GM12878 (cell line): Measurements from ENCODE around the gene TXNIP. TPM values are rescaled to one million over a fixed set of nuclear protein-coding genes. Genes with fewer than 3 reads are reported as not detected.

ENCODE experiments used
- ATAC-seq: fragments of 200-7000 bp; cut with Tn5 transposase; 3 replicates; pipeline ENCODE4 v1.9.1; 2020; ENCODE audit warnings: mild to moderate bottlenecking, moderate library complexity
- BruUV-seq: library from RNA; stranded (reverse); fragments of 400-500 nt; replicated peaks from 2 replicates; lab custom pipeline; 2021; lab: Mats Ljungman, UMichigan
- CTCF ChIA-PET: fragments of 300-600 bp; sonication (Branson Sonifier 250); formaldehyde crosslinking; extraction: SDS; loops from one replicate; lab custom pipeline; 2021; ENCODE audit warnings: inconsistent platforms; lab: Yijun Ruan, JAX
- POLR2A ChIA-PET: fragments of 350-600 bp; formaldehyde crosslinking; extraction: SDS; loops from one replicate; lab custom pipeline; 2021; ENCODE audit warnings: inconsistent platforms; lab: Charles Lee
- RAD21 ChIA-PET: fragments of 300-600 bp; sonication (Branson Sonifier 250); formaldehyde crosslinking; loops from one replicate; lab custom pipeline; 2023; ENCODE audit warnings: antibody characterized with exemption; ENCODE audit not compliant: unreplicated experiment; lab: Charles Lee
- SMC1A ChIA-PET: fragments of 300-600 bp; sonication (Branson Sonifier 250); formaldehyde crosslinking; loops from one replicate; lab custom pipeline; 2023; ENCODE audit not compliant: unreplicated experiment, uncharacterized antibody; lab: Charles Lee
- DNase-seq: peaks from one replicate; pipeline ENCODE4 v3.0.0-alpha.2; 2011; ENCODE audit warnings: low read depth, low spot score
- FAIRE-seq: peaks from 3 replicates; lab custom pipeline; 2011; peaks lifted over from hg19 to GRCh38; lab: Jason Lieb, UNC
- H2AFZ ChIP-seq: 2 replicates; pipeline ENCODE4 v1.6.0; 2011; ENCODE audit warnings: low read depth, low read length, control low read depth; ENCODE audit not compliant: control insufficient read depth
- H3K27ac ChIP-seq: 2 replicates; pipeline ENCODE4 v1.5.1; 2011; ENCODE audit warnings: control low read depth; ENCODE audit not compliant: control insufficient read depth, insufficient read depth
- H3K27me3 ChIP-seq, 2 experiments: replicated peaks in 1 of 2; 2 replicates each; pipeline versions ENCODE4 v1.6.0 to v1.6.1; 2011; ENCODE audit warnings: low read length in 1 of 2; ENCODE audit not compliant: control insufficient read depth in 2 of 2, insufficient read depth in 2 of 2
- H3K36me3 ChIP-seq, 2 experiments: 2 replicates each; pipeline ENCODE4 v1.5.1; 2011; ENCODE audit warnings: low read length in 1 of 2; ENCODE audit not compliant: control insufficient read depth in 2 of 2, insufficient read depth in 2 of 2
- H3K4me1 ChIP-seq: 2 replicates; pipeline ENCODE4 v1.6.1; 2011; ENCODE audit warnings: mild to moderate bottlenecking, low read length, moderate library complexity, mixed read lengths; ENCODE audit not compliant: control insufficient read depth, insufficient read depth
- H3K4me2 ChIP-seq: 2 replicates; pipeline ENCODE4 v1.6.0; 2011; ENCODE audit warnings: control low read depth; ENCODE audit not compliant: control insufficient read depth, insufficient read depth
- H3K4me3 ChIP-seq: fragments of 200-600 bp; sonication (generic); 2 replicates; pipeline ENCODE4 v1.5.1; 2016
- H3K79me2 ChIP-seq: 2 replicates; pipeline ENCODE4 v1.6.0; 2011; ENCODE audit warnings: low read length; ENCODE audit not compliant: control insufficient read depth, insufficient read depth
- H3K9ac ChIP-seq: 2 replicates; pipeline ENCODE4 v1.8.0; 2011; ENCODE audit warnings: low read length, control low read depth, mixed read lengths; ENCODE audit not compliant: control insufficient read depth, insufficient read depth
- H3K9me3 ChIP-seq: replicated peaks from 3 replicates; pipeline ENCODE4 v1.5.1; 2011; ENCODE audit warnings: mild to moderate bottlenecking, low read length; ENCODE audit not compliant: control insufficient read depth, insufficient read depth
- H4K20me1 ChIP-seq: 2 replicates; pipeline ENCODE4 v1.6.0; 2011; ENCODE audit not compliant: control insufficient read depth, insufficient read depth
- E4F1 ChIP-seq: fragments of 450-650 bp; IDR thresholded peaks from 2 replicates; pipeline ENCODE4 v1.6.1; 2018; ENCODE audit warnings: borderline replicate concordance, mild to moderate bottlenecking; ENCODE audit not compliant: partially characterized antibody
- SUZ12 ChIP-seq: fragments of 200-600 bp; sonication (generic); IDR thresholded peaks from one replicate; pipeline ENCODE4 v1.6.1; 2018; ENCODE audit warnings: antibody characterized with exemption, mild to moderate bottlenecking; ENCODE audit not compliant: unreplicated experiment
- WGBS: methylation state at CpG from one replicate; pipeline ENCODE4 v1.1.6; 2016; ENCODE audit warnings: low lambda C conversion rate; ENCODE audit not compliant: insufficient replicate concordance, insufficient coverage; ENCODE audit errors: missing lambda C conversion rate; 5-methylcytosine and 5-hydroxymethylcytosine counted together
- in situ Hi-C: fragments of 300-500 bp; cut with MboI; formaldehyde crosslinking; loops from 9 replicates; pipeline ENCODE4 v1.14.3; 2018; ENCODE audit warnings: mixed read lengths
- intact Hi-C: fragments of 100-400 bp; cut with micrococcal nuclease; formaldehyde crosslinking; loops from one replicate; pipeline ENCODE4 v1.14.2; 2022; ENCODE audit not compliant: unreplicated experiment
- polyA plus RNA-seq, 11 experiments: library from polyadenylated mRNA; depleted of rRNA in 4 of 11; unstranded in 6 of 11; stranded (reverse) in 5 of 11; fragments of >200 nt; fragmentation: Nextera tagmentation in 4 of 11; fragmentation: Illumina TruSeq in 1 of 11; extraction: Ambion mirVana in 4 of 11; extraction: Trizol in 1 of 11; gene quantifications; 1 replicate in 1 of 11; 2 replicates in 10 of 11; pipeline versions ENCODE4 v1.2.1 to v1.2.3, GENCODE V29; 2011 to 2016; ENCODE audit warnings: inconsistent platforms in 2 of 11, missing spikeins in 2 of 11, low read depth in 1 of 11
- total RNA-seq, 4 experiments: library from RNA; depleted of rRNA in 3 of 4; stranded (reverse); fragments of >200 nt in 3 of 4; fragmentation: Illumina TruSeq in 1 of 4; extraction: Trizol in 1 of 4; gene quantifications; 2 replicates each; pipeline versions ENCODE4 v1.2.1 to v1.2.3, GENCODE V29; 2013 to 2021

Gene TXNIP
- total and polyA plus RNA-seq, 10 of the 15 experiments (the other 5 are each of a cell fraction or from before 2014, with no cell fraction given), result 48.7 to 133 (median 107) TPM

- peak; percentile 7 for FAIRE-seq
- ATAC-seq, result no peak
- H3K9me3 ChIP-seq, result no peaks in the 10 kb centered on the region
- H3K27ac ChIP-seq, result no peak overlapping the region
- H3K9ac ChIP-seq, result no peak overlapping the region
- ChIA-PET SMC1A (interaction anchor here (1.7 to 3.1 kb wide), 2 partner anchors 10 to 41 kb away, joined by 6 to 20 read pairs; no protein-coding TSS in a partner anchor), CTCF (interaction anchor here (2.0 to 18.6 kb wide), 2 partner anchors 12 to 41 kb away, joined by 5 to 361 read pairs; no protein-coding TSS in a partner anchor), RAD21 (no interaction called here), POLR2A (no interaction called here)
- WGBS, result 50% methylated on average over 33 of the region's 43 CpGs
- no peak overlapping the region for H3K4me3 ChIP-seq
- H4K20me1 ChIP-seq, result no peaks in the 10 kb centered on the region
- in situ Hi-C loops, result no loop called here
- no peaks in the 10 kb centered on the region for H3K79me2 ChIP-seq
- no peak for DNase-seq
- H3K36me3 ChIP-seq, result no peaks in the 10 kb centered on the region
- H3K4me1 ChIP-seq, result no peaks in the 10 kb centered on the region
- no peak for TF ChIP-seq E4F1
- TF ChIP-seq SUZ12, result peak; percentile 58
- H3K4me2 ChIP-seq, result no peak overlapping the region
- H2AFZ ChIP-seq, result no peak overlapping the region
- H3K27me3 ChIP-seq, result peaks cover 4 to 8% of the 10 kb centered on the region in 2 experiments; a peak in 3 of 4 replicates
- no TSS peak for BruUV-seq
- intact Hi-C loops, result no loop called here
Observed at GRCh38 chr1:146019231-146020057, 23.1 kb upstream of the TXNIP start.
